GM12865 (cell line): Measurements from ENCODE around the gene RAB44.

Experiments
- DNase-seq: peaks from one replicate; pipeline ENCODE4 v3.0.0; 2010; ENCODE audit warnings: low read depth
- H3K4me3 ChIP-seq: 2 replicates; pipeline ENCODE4 v1.5.1; 2011; ENCODE audit warnings: mild to moderate bottlenecking, low read depth, low read length, control low read depth
- TF ChIP-seq, protein P1 (sequence below): IDR thresholded peaks from 2 replicates; pipeline ENCODE4 v1.5.1; 2011; ENCODE audit warnings: low read length, control low read depth, low read depth, inconsistent platforms; ENCODE audit not compliant: insufficient read depth; ENCODE audit errors: missing control alignments

RAB44 gene

DNA sequence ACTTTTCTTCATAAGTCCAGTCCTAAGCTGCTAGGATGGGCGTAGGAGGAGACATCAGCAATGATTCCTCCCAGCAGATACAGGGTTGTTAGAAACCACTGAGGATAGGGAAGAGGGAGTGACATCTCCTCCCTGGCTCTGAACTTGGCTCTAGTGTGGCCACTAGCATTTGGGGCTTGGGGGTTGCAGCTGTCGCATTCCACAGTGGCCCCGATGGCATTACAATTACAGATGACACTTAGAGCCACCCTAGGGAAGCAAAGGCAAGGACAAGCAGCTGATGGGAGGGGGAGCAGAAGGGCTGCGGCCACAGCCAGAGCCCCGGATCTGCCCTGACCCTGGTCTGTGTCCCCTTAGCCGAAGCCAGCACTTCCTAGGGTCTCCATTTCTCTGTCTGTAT lies 28.6 kb upstream of the RAB44 start:
- H3K4me3 ChIP-seq: no peak overlapping the region
- TF ChIP-seq, protein P1, sequence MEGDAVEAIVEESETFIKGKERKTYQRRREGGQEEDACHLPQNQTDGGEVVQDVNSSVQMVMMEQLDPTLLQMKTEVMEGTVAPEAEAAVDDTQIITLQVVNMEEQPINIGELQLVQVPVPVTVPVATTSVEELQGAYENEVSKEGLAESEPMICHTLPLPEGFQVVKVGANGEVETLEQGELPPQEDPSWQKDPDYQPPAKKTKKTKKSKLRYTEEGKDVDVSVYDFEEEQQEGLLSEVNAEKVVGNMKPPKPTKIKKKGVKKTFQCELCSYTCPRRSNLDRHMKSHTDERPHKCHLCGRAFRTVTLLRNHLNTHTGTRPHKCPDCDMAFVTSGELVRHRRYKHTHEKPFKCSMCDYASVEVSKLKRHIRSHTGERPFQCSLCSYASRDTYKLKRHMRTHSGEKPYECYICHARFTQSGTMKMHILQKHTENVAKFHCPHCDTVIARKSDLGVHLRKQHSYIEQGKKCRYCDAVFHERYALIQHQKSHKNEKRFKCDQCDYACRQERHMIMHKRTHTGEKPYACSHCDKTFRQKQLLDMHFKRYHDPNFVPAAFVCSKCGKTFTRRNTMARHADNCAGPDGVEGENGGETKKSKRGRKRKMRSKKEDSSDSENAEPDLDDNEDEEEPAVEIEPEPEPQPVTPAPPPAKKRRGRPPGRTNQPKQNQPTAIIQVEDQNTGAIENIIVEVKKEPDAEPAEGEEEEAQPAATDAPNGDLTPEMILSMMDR: no peak
- DNase-seq: no peak

DNA sequence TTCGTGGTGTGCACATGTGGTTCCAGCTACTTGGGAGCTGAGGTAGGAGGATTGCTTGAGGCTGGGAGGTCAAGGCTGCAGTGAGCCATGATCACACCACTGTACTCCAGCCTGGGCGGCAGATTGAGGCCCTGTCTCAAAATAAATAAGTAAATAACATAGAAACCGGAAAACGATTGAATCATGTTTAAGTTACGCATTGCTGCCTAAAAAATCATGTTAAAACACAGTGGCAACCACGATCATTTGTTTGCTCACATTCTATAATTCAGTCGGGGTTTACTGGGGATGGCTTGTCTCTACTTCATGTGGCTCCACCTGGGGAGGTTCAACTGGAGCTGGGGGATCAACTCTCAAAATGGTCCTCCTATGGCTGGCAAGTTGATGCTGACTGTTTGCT lies 27.4 kb upstream of the RAB44 start:
- no peak for DNase-seq
- TF ChIP-seq, protein P1: no peak
- H3K4me3 ChIP-seq: no peak overlapping the region

DNA sequence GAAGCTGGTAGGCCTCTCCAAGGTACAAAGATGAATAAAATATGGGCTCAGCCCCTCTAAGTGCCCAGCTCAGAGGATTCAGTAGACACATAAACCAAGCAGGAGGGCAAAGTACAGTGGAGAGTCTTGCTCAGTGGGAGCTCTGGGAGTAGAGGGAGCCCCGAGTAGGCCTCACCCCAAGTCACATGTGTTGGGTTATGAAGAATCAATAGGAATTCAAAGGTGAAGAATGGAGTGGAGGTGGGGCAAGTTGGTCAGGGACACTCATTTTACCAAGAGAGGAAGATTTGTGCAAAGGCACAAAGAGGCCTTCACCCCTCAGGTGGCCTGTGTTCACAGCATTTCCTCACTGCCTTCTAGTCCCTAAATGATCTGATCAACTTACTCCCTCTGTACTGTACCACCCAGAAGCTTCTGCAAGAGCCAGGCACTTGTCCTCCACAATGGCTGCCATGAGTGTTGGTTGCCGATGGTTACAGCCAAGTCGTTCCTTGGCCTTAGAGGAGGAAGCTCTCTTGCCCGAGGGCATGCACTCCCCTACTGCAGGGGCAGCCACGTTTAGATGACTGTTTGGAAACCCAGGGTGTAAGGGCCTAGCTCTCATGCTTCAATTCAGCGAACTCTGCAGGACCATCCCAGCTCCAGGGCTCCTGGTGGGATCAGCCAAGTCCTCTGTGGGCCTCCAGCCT lies 25.8 kb upstream of the RAB44 start:
- TF ChIP-seq, protein P1: no peak
- DNase-seq: no peak
- no peak overlapping the region for H3K4me3 ChIP-seq

DNA sequence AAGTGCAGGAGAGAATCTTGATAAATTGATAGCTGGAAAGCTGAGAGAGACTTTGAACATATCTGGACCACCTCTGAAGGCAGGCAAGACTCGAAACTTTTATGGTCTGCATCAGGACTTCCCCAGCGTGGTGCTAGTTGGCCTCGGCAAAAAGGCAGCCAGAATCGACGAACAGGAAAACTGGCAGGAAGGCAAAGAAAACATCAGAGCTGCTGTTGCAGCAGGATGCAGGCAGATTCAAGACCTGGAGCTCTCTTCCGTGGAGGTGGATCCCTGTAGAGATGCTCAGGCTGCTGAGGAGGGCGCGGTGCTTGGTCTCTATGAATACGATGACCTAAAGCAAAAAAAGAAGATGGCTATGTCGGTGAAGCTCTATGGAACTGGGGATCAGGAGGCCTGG lies 23.7 kb upstream of the RAB44 start:
- no peak overlapping the region for H3K4me3 ChIP-seq
- TF ChIP-seq, protein P1: no peak
- no peak for DNase-seq

DNA sequence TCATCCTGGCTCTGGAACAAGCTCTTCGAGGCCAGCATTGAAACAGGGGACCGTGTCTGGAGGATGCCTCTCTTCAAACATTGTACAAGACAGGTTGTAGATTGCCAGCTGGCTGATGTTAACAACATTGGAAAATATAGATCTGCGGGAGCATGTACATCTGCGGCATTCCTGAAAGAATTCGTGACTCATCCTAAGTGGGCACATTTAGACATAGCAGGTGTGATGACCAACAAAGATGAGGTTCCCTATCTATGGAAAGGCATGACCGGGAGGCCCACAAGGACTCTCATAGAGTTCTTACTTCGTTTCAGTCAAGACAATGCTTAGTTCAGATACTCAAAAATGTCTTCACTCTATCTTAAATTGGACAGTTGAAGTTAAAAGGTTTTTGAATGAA lies 22.7 kb upstream of the RAB44 start:
- TF ChIP-seq, protein P1: no peak
- no peak overlapping the region for H3K4me3 ChIP-seq
- no peak for DNase-seq

DNA sequence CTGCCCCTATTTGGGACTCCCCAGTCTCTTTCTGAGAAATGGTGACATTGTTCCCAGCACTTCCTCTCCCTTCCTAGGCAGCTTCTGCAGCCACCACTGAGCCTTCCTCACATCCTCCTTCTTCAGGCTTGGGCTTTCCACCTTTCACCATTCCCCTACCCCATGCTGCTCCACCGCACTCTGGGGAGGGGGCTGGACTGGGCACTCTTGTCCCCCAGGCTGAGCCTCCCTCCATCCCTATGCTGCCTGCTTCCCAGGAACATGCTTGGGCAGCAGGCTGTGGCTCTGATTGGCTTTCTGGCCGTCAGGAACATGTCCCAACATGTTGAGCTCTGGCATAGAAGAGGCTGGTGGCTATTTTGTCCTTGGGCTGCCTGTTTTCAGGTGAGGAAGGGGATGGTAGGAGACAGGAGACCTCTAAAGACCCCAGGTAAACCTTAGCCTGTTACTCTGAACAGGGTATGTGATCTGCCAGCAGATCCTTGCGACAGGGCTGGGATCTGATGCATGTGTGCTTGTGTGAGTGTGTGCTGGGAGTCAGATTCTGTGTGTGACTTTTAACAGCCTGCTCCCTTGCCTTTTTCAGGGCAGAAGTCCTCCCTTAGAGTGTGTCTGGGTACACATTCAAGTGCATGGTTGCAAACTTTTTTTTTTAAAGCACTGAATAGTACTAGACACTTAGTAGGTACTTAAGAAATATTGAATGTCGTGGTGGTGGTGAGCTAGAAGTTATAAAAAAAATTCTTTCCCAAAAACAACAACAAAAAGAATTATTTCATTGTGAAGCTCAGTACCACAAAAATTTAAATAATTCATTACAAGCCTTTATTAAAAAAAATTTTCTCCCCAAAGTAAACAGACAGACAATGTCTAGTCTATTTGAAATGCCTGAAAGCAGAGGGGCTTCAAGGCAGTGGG lies 21.2 kb upstream of the RAB44 start:
- DNase-seq: peak; percentile 60
- TF ChIP-seq, protein P1: no peak
- H3K4me3 ChIP-seq: peak overlapping the region; percentile 98
